Stimulated activated memory B cell treated with anti-CD40 and anti-IgM and Interleukin-4, amounts not matched to agents 10 μg/mL and 1 μg/mL and 100 μg/mL, for 72 hours (primary cell): Measurements from ENCODE around the gene SLC6A6.

Experiments used
- ATAC-seq: fragments of 150-1000 bp; cut with Tn5 transposase; 2 replicates; pipeline ENCODE4 v1.10.0; 2021
- H3K27ac Mint-ChIP-seq: one replicate; pipeline ENCODE4 v1.8.0; 2022; ENCODE audit warnings: mild to moderate bottlenecking, mixed read lengths
- H3K27me3 Mint-ChIP-seq: one replicate; pipeline ENCODE4 v1.8.0; 2022; ENCODE audit warnings: mixed read lengths
- H3K36me3 Mint-ChIP-seq: one replicate; pipeline ENCODE4 v1.8.0; 2022; ENCODE audit warnings: mixed read lengths
- H3K4me1 Mint-ChIP-seq: one replicate; pipeline ENCODE4 v1.8.0; 2022; ENCODE audit warnings: mixed read lengths
- H3K4me3 Mint-ChIP-seq: one replicate; pipeline ENCODE4 v1.8.0; 2022; ENCODE audit warnings: mild to moderate bottlenecking, moderate library complexity, mixed read lengths
- H3K9me3 Mint-ChIP-seq: one replicate; pipeline ENCODE4 v1.8.0; 2022; ENCODE audit warnings: mixed read lengths

Gene SLC6A6

DNA sequence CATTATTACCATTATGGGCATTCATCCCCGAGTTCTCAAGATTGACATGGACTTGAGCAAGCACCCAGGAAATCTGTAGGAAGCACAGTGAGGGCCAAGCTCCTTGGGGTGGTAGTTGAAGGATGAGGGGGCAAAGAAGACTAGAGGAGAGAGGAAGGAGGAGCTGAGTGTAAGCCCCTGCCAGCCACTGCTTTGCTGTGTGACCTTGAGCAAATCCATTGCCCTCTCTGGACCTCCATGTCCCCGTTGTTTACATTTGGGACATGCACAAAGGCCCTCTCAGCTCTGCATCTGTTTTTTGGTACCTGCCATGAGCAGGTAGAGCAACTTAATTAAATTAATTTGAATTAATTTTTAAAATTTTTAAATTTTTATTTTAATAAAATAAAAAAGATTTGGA is 33.5 kb upstream of the SLC6A6 start:
- peaks cover 47% of the 10 kb centered on the region for H3K27me3 Mint-ChIP-seq
- H3K36me3 Mint-ChIP-seq: no peaks in the 10 kb centered on the region
- H3K27ac Mint-ChIP-seq: no peak overlapping the region
- no peak overlapping the region for H3K4me3 Mint-ChIP-seq
- no peaks in the 10 kb centered on the region for H3K4me1 Mint-ChIP-seq
- H3K9me3 Mint-ChIP-seq: no peaks in the 10 kb centered on the region
- no peak for ATAC-seq

DNA sequence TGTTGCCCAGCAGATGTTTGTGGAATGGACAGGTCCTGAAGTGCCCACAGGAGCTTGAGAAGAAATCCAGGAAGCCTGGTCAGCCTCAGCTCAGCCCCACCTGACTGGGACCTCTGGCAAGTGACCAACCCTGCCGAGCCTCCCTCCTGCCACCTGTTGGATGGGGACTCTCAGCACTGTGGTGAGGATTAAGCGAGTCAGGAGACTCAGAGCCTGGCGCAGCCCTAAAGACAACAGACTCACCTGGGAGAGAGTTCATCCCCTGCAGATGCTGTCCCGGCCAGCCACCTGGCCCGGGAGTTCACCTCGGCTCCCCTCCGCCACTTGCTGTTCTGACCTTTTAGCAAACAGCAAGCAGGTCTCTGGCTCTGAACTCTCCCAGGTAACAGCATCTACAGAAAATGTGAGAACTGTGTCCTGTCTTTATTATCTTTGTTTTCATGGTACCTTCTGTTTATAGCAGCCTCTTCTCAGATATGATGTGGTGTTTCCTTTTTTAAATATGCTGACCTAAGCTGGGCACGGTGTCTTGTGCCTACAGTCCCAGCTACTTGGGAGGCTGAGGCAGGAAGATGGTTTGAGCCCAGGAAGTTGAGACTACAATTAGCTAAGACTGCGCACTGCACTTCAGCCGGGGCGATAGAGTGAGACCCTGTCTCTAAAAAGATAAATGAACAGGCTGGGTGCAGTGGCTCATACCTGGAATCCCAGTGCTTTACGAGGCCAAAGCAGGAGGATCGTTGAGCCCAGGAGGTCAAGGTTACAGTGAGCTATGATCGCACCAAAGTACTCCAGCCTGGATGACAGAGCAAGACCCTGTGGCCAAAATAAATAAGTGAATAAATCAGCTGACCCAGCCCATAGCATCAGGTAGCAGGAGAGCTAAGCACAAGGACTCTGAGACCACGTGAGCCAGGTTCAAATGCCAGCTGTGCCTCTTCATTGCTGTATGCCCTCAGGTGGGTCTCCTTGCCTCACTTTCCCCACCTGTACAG is 32.4 kb upstream of the SLC6A6 start:
- ATAC-seq: no peak
- Mint-ChIP-seq H3K9me3 (no peaks in the 10 kb centered on the region), H3K4me3 (no peak overlapping the region), H3K4me1 (no peaks in the 10 kb centered on the region), H3K27ac (no peak overlapping the region), H3K36me3 (no peaks in the 10 kb centered on the region), H3K27me3 (peaks cover 42% of the 10 kb centered on the region)

DNA sequence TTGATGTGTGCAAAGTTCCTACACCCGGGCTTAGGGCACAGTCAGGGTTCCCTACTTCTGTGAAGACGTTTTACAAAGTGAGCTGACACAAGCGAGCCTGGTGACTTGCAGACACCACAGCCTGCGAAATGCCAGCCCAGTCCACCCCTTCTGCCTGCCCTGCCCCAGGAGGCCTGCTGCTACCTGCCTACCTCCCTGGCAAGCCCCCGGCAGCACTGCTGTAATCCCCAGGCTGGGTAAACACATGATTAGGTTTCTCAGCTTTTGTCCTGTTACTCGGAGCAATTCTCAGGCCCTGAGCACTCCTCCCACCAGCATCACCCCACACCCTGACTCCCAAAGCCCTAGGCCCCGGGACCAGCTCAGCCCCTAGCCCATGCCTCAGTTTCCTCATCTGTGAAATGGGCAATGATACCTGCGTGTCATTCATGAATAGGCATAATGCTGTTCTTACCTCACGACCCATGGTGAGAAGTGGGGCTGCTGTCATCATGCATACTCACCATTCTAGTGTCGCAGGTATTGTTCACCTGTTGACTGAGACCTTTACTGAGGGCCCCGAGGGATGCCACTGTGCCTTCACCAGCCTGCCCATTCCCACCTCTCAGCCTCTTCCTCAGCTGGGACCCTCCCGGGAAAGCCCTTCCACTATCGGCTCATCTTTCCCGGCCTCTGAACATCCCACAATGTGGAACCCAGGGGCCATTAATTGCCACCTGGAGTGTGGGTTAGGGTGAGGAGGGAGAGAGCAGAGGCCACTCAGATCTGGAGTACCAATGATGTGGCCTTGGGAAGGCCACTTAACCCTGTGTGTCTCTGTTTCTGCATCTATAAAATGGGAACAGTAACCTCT is 31.5 kb upstream of the SLC6A6 start:
- Mint-ChIP-seq H3K9me3 (no peaks in the 10 kb centered on the region), H3K4me3 (no peak overlapping the region), H3K27me3 (peaks cover 34% of the 10 kb centered on the region), H3K27ac (no peak overlapping the region), H3K4me1 (no peaks in the 10 kb centered on the region), H3K36me3 (no peaks in the 10 kb centered on the region)
- no peak for ATAC-seq

DNA sequence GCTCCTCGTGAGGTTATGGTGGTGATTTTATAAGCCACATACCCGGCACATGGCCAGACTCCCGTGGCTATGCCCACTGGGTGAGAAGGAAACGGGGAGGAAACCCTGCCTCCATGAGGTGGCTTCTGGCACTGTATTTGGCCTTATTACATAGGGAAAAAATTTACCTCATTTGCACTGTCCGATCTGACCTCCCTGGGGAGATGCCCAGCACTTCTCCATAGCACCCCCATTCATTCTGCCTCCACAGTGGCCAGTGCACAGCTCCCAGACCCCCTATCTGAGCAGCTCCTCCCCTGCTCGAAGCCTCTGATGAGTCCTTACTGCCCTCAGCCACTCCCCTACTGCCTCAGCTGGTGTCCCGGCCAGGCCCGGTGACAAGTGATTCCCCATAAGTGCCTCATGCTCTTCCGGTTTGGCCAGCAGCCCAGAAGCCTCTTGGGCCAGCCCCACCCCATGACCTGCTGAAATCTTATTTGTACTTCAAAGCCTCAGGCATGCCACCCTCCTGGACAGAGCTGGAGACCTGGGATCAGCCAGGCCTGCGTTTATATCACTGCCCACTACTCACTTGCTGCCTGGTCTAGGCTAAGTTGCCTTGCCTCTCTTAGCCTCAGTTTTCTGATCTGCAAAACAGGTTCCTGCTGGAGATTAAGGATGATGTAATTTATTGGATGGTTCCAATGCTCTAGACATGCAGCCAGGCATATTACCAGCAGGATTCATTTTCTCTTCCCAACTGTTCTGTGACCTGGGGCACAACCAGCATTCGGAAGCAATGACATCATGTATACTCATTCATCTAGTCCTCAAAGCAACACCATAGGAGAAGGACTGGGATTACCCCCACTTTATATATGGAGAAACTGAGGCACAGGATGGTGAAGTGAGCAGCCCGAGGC is 30.6 kb upstream of the SLC6A6 start:
- Mint-ChIP-seq H3K9me3 (no peaks in the 10 kb centered on the region), H3K4me1 (no peaks in the 10 kb centered on the region), H3K36me3 (no peaks in the 10 kb centered on the region), H3K27ac (no peak overlapping the region), H3K4me3 (no peak overlapping the region), H3K27me3 (peaks cover 25% of the 10 kb centered on the region)
- ATAC-seq: no peak

DNA sequence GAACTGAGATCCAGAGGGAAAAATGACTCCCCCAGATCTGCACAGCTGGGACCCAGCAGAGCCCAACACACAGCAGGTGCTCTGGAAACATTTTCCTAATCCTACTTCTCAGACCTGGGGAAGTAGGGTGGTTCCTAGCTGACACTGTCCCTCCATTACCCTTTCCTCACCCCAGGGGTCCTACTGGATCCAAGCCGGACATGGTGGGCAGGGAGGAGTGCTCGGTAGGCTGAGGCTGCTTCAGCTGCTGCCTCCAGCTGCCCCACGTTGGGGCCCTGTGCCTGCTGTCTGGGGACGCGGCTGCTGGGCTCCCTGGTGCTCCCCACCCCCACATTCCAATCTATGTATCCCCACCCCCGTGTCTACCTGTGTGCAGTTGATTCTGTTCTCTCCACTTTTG is 29.8 kb upstream of the SLC6A6 start:
- H3K9me3 Mint-ChIP-seq: no peaks in the 10 kb centered on the region
- no peak for ATAC-seq
- H3K27ac Mint-ChIP-seq: no peak overlapping the region
- H3K4me3 Mint-ChIP-seq: no peak overlapping the region
- peaks cover 4% of the 10 kb centered on the region for H3K4me1 Mint-ChIP-seq
- H3K36me3 Mint-ChIP-seq: no peaks in the 10 kb centered on the region
- peaks cover 20% of the 10 kb centered on the region for H3K27me3 Mint-ChIP-seq

DNA sequence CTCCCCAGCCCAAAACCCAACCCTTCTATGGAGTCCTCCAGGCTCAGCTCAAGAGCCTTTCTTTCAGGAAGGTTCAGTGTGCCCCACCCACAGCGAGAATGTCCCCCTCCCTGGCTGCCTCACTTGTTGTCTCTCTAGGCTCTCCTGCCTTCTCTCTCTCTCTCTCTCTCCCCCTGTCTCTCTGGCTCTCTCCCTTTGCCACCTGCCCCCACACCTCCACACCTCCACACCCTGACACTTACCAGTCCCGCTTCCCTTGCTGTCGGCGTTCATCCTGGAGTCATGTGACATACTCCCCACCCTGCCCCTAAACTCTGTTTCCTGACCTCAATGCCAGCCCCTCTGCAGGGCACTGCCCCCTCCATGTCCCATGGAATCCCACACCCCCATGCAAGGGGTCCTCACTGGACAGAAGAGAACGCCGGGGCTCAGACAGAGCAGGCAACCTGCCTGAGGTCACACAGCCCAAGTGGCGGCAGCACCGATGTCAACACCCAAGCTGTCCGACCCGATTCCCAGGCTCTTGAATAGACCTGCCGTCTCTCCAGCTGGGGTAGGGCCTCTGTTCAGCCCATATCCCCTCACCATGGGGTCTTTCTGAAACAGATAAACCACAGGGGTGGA is 28.5 kb upstream of the SLC6A6 start:
- H3K9me3 Mint-ChIP-seq: no peaks in the 10 kb centered on the region
- H3K36me3 Mint-ChIP-seq: no peaks in the 10 kb centered on the region
- H3K27me3 Mint-ChIP-seq: peaks cover 20% of the 10 kb centered on the region
- no peak for ATAC-seq
- no peak overlapping the region for H3K4me3 Mint-ChIP-seq
- H3K27ac Mint-ChIP-seq: no peak overlapping the region
- peaks cover 11% of the 10 kb centered on the region for H3K4me1 Mint-ChIP-seq

DNA sequence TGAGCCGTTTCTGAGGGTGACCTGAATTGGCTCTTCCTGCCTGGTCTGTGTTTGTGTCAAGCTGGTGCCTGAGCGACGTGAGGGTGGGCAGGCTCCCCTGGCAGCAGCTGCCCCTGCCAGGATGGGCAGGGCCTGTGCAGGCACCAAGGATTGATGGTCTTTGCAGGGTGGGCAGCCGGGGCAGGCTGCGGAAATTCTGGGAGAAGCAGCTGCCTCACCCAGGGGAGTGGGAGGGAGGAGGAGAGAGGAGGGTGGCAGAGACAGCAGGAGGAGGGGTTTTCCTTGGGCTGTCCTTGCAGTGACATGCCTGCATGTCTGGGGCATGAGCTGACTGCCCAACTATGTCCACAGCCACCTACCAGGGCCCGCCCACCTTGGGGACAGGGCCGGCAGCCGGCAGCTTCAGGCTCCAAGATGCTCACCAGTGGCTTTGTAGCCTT is 27.9 kb upstream of the SLC6A6 start:
- Mint-ChIP-seq H3K4me1 (peaks cover 11% of the 10 kb centered on the region), H3K27me3 (peaks cover 20% of the 10 kb centered on the region), H3K9me3 (no peaks in the 10 kb centered on the region), H3K27ac (no peak overlapping the region), H3K36me3 (no peaks in the 10 kb centered on the region), H3K4me3 (no peak overlapping the region)
- no peak for ATAC-seq

DNA sequence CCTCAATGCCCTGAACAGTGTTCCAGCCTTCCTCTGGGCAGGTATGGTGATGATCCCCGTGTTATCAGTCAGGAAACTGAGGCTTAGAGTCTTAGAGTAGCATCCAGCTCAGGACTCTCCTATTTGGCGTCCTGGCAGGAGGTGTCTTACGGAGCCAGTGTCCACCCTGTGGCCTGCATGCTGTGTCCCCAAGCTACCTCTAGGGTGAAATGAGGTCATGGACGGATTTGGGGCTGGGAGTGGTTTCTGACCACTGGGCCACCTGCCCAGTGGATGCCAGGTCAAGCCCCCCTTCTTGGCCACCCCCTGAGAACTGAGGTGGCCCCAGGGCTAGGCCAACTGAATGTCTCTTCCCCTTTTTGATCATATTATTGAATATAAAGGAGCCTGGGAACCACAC is 27.2 kb upstream of the SLC6A6 start:
- Mint-ChIP-seq H3K27me3 (peaks cover 20% of the 10 kb centered on the region), H3K36me3 (no peaks in the 10 kb centered on the region), H3K4me1 (peaks cover 11% of the 10 kb centered on the region), H3K4me3 (no peak overlapping the region), H3K9me3 (no peaks in the 10 kb centered on the region), H3K27ac (no peak overlapping the region)
- ATAC-seq: no peak

DNA sequence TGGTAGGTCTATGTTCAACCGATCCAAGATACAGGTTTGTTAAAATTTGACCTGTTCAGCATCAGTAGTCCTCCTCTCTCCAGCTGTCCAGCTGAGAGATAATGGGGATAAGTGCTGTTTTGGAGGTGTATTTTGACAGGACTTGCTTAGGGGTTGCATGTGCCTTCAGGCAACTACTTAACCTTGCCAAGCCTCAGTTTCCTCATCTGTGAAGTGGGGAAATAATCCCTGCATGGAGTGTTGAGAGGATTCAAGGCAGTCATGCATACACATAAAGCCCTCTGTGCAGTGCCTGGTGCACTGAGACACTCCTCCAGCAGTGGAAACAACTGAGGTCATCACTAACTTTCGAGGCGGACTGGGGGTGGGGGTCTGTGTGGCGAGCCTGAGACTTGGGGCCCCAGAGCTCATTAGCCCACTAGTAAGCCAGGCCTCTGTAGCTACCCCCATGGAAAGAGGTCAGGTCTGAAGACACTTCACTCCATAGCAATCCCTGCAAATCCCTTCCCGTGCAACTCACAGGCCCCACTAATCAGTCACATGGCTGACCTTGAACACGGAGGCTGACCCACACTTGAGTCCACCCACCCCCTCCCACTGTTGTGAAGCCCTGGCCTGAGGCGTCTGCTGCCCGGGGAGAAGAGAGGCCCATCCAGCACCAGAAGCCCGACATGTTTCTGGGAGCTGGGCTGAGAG is 25.9 kb upstream of the SLC6A6 start:
- Mint-ChIP-seq H3K36me3 (no peaks in the 10 kb centered on the region), H3K4me1 (peaks cover 11% of the 10 kb centered on the region), H3K9me3 (peaks cover 6% of the 10 kb centered on the region), H3K27ac (no peak overlapping the region), H3K4me3 (no peak overlapping the region), H3K27me3 (peaks cover 22% of the 10 kb centered on the region)
- ATAC-seq: no peak

DNA sequence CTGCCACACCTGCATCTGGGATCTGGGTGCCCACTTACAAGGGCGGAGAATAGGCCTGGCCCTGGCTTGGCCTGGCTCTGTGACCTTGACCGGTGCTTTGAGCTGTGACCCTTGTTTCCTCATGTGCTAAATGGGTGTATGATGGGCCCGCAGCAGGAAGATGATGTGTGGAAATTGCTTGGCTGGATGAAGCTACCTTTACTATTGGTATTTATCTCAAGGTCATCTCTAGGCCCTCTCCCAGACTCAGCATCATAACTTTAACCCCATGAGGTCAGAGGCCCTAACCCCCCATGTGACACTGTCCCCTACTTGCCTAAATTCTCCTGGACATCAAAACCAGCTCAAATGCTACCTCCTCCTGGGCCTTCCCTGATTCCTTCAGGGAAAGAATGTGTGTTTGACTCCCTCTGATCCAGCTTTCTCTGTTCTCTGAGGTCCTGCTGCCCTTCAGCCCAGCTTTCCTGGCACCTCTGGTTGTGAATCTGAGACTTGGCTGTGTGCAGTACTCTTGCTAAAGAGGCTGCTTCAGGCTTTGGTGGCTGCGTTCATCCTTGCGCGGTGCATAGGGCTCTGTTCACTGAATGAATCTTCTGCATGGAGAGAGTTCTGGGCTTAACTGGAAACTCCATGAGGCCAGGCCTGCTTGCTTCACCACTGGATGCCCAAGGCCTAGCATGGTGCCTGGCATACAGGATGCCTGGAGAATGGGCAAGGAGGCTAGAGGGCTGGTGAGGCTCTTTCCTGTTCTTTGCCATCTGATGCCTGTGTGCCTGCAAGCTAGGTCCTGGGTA is 25.2 kb upstream of the SLC6A6 start:
- ATAC-seq: no peak
- no peak overlapping the region for H3K27ac Mint-ChIP-seq

DNA sequence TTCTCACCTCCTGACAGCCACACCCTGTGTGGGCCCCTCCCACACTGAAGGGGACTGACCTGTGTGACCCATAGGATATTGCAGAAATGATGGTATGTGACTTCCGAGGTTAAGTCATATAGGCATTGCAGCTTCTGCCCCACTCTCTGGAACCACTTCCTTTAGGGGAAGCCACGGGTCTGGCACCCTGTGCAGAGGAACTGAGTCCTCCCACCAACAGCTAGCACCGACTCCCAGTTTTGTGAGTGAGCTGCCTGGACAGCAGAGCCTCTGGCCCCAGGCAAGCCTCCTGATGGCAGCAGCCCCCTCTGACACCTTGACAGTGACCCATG is 24.6 kb upstream of the SLC6A6 start:
- Mint-ChIP-seq H3K27ac (no peak overlapping the region), H3K9me3 (peaks cover 6% of the 10 kb centered on the region), H3K4me1 (peaks cover 11% of the 10 kb centered on the region), H3K27me3 (peaks cover 31% of the 10 kb centered on the region), H3K4me3 (no peak overlapping the region), H3K36me3 (no peaks in the 10 kb centered on the region)
- peak; percentile 68 for ATAC-seq

More for the DNA sequence above, 25.2 kb upstream of the SLC6A6 start:
- Mint-ChIP-seq H3K4me1 (peaks cover 11% of the 10 kb centered on the region), H3K27me3 (peaks cover 30% of the 10 kb centered on the region), H3K4me3 (no peak overlapping the region), H3K9me3 (peaks cover 6% of the 10 kb centered on the region), H3K36me3 (no peaks in the 10 kb centered on the region)

DNA sequence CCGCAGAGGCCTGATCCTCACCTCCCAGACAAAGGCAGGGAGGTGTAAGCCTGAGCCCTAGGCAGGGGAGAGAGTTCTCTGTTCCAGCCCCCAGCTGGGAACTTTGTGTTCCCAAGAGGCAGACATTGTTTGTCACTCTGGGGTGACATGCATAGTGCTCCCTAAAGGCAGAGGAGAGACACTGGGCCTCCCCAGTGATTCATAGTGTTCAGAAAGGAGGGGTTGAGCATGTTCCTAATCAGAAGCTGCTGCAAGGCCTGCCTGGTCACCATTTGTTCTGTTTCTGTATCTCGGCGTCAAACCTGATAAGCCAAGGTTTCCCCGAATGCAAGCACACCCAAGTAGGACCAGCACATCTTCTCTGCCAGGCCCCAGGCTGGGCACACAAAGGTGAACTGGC is 24.0 kb upstream of the SLC6A6 start:
- Mint-ChIP-seq H3K9me3 (peaks cover 6% of the 10 kb centered on the region), H3K27ac (no peak overlapping the region), H3K4me3 (no peak overlapping the region), H3K36me3 (no peaks in the 10 kb centered on the region), H3K4me1 (peaks cover 11% of the 10 kb centered on the region), H3K27me3 (peaks cover 27% of the 10 kb centered on the region)
- ATAC-seq: no peak

DNA sequence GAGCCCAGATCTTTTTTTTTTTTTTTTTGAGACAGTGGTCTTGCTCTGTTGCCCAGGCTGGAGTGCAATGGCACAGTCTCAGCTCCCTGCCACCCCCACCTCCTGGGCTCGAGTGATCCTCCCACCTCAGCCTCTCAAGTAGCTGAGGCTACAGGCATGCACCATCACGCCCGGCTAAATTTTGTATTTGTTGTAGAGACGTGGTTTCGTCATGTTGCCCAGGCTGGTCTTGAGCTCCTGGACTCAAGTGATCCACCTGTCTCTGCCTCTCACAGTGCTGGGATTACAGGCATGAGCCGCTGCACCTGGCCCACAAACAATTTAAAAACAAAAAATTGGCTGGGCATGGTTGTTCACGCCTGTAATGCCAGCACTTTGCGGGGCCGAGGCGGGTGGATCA is 22.6 kb upstream of the SLC6A6 start:
- no peak overlapping the region for H3K27ac Mint-ChIP-seq
- H3K36me3 Mint-ChIP-seq: no peaks in the 10 kb centered on the region
- peaks cover 18% of the 10 kb centered on the region for H3K27me3 Mint-ChIP-seq
- H3K4me3 Mint-ChIP-seq: no peak overlapping the region
- peaks cover 11% of the 10 kb centered on the region for H3K4me1 Mint-ChIP-seq
- ATAC-seq: no peak
- peaks cover 6% of the 10 kb centered on the region for H3K9me3 Mint-ChIP-seq
